HG03280 (cell line): ENCODE results near the gene SLC7A5.
A peak's percentile ranks its signal among the peaks of the same experiment; 100 is the strongest.
"Not testable (repeated sequence)": the region's sequence is repeated elsewhere in the genome, so short reads cannot be mapped to it uniquely, and the experiment has no call there.

Source experiments
- ATAC-seq: cut with Tn5 transposase; IDR thresholded peaks from one replicate; pipeline ENCODE4 v1.9.1; 2021; ENCODE audit warnings: mild to moderate bottlenecking, moderate library complexity; ENCODE audit not compliant: unreplicated experiment

The SLC7A5 gene

GRCh38 chr16:87862597-87863326 lies 6.5 kb downstream of the SLC7A5 start:
- not testable (repeated sequence) for ATAC-seq

- not testable (repeated sequence) for ATAC-seq
Observed at GRCh38 chr16:87861300-87862099, 7.8 kb downstream of the SLC7A5 start.

GRCh38 chr16:87860553-87861299 lies 8.6 kb downstream of the SLC7A5 start:
- no peak for ATAC-seq

- ATAC-seq = not testable (repeated sequence)
Observed at GRCh38 chr16:87858151-87858993, 10.9 kb downstream of the SLC7A5 start.

GRCh38 chr16:87856791-87857228 lies 12.5 kb downstream of the SLC7A5 start:
- no peak for ATAC-seq

GRCh38 chr16:87855852-87856715 lies 13.2 kb downstream of the SLC7A5 start:
- no peak for ATAC-seq

GRCh38 chr16:87854907-87855683 lies 14.2 kb downstream of the SLC7A5 start:
- no peak for ATAC-seq

- no peak for ATAC-seq
Observed at GRCh38 chr16:87854053-87854906, 15.0 kb downstream of the SLC7A5 start.

GRCh38 chr16:87853411-87854052 lies 15.8 kb downstream of the SLC7A5 start:
- ATAC-seq = peak; percentile 55

GRCh38 chr16:87851601-87852000 lies 17.7 kb downstream of the SLC7A5 start:
- no peak for ATAC-seq

- ATAC-seq = no peak
Observed at GRCh38 chr16:87851141-87851587, 18.1 kb downstream of the SLC7A5 start.

- no peak for ATAC-seq
Observed at GRCh38 chr16:87850009-87851006, 19.0 kb downstream of the SLC7A5 start.

GRCh38 chr16:87849419-87850008 lies 19.8 kb downstream of the SLC7A5 start:
- ATAC-seq = no peak

- ATAC-seq = no peak
Observed at GRCh38 chr16:87848676-87849345, 20.5 kb downstream of the SLC7A5 start.
